Activated T-cell treated with anti-CD3 and anti-CD28 coated beads, Interleukin-2, amount 50 U/mL, for 4 hours (primary cell): ENCODE data around the gene KLF7. TPM values are rescaled to one million over a fixed set of nuclear protein-coding genes. Genes with fewer than 3 reads are reported as not detected.
"Not testable (repeated sequence)": the region's sequence is repeated elsewhere in the genome, so short reads cannot be mapped to it uniquely, and the experiment has no call there.

Experiments used
- ATAC-seq, 2 donors: fragments of 200-7000 bp; cut with Tn5 transposase; one replicate each; pipeline ENCODE4 v1.10.0; 2021
- DNase-seq: peaks from one replicate; pipeline ENCODE4 v3.0.0-alpha.2; 2020
- H3K27me3 Mint-ChIP-seq: one replicate; pipeline ENCODE4 v1.8.0; 2021; ENCODE audit warnings: low read depth, mixed read lengths
- H3K36me3 Mint-ChIP-seq: one replicate; pipeline ENCODE4 v1.8.0; 2022; ENCODE audit warnings: mixed read lengths; ENCODE audit not compliant: insufficient read depth
- H3K4me1 Mint-ChIP-seq: one replicate; pipeline ENCODE4 v1.8.0; 2021; ENCODE audit warnings: low read depth, mixed read lengths
- H3K4me3 Mint-ChIP-seq: one replicate; pipeline ENCODE4 v1.8.0; 2021; ENCODE audit warnings: mild to moderate bottlenecking, moderate library complexity, mixed read lengths
- H3K9me3 Mint-ChIP-seq: one replicate; pipeline ENCODE4 v1.8.0; 2021; ENCODE audit warnings: mixed read lengths
- total RNA-seq, 3 donors: library from RNA; stranded (reverse); gene quantifications; one replicate each; pipeline ENCODE4 v1.2.1, GENCODE V29; 2021

Gene KLF7
- total RNA-seq, 3 donors from 2014 or later = 5.9 to 14.3 (median 13.4) TPM

DNA sequence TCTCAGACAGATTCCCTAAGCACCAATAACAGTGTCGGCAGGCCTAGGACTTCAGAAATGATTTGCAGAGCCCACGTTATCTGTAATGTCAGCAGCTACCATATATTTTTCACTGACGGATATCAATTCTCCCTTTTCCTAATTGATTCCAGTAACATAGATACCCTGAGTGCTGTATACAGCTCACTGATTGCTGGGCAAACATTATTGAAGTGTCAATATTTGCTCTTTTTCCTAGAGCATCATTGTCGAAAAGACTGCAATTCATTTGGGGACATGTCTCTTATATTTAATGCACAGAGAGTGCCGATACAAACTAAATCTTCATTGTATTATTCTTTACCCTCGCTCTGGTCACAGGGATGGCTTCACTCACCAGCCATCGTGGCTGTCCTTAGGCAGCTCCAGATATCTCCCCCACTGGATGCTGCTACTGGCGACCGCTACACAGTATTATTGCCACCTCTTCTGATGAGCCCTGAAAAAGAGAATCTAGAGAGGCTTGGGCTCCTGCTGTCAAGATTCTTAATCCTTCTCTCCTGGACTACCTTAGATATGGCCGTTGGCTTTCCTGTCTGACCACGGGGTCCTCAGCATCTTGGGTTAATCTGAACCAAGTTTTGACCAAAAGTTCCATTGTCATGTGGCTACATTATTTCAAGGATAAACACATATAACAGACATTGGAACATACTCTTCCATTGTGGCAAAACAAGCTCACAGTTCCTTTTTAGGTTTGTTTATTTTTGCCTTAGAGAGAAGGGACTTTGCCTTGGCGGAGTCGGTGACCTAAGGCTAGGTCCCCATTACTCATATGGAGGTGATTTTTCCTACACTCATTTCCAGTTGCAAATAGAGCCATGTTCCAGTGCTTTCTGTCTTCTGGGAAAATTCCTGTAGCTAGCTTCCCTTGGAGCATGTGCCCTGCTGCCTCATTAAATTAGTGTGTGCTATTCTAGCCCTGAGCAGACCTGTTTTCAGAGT is 121.1 kb downstream of the KLF7 start:
- peaks cover 4% of the 10 kb centered on the region for H3K27me3 Mint-ChIP-seq
- no peak overlapping the region for H3K4me3 Mint-ChIP-seq
- no peak for ATAC-seq
- DNase-seq = no peak
- no peaks in the 10 kb centered on the region for H3K9me3 Mint-ChIP-seq
- H3K4me1 Mint-ChIP-seq = peaks cover 15% of the 10 kb centered on the region
- no peaks in the 10 kb centered on the region for H3K36me3 Mint-ChIP-seq

- ATAC-seq (no peak), DNase-seq (no peak)
- Mint-ChIP-seq H3K4me1 (peaks cover 15% of the 10 kb centered on the region), H3K4me3 (no peak overlapping the region), H3K36me3 (no peaks in the 10 kb centered on the region), H3K9me3 (no peaks in the 10 kb centered on the region), H3K27me3 (peaks cover 4% of the 10 kb centered on the region)
These were observed 122.9 kb downstream of the KLF7 start for GRCh38 chr2:207042841-207043240.

DNA sequence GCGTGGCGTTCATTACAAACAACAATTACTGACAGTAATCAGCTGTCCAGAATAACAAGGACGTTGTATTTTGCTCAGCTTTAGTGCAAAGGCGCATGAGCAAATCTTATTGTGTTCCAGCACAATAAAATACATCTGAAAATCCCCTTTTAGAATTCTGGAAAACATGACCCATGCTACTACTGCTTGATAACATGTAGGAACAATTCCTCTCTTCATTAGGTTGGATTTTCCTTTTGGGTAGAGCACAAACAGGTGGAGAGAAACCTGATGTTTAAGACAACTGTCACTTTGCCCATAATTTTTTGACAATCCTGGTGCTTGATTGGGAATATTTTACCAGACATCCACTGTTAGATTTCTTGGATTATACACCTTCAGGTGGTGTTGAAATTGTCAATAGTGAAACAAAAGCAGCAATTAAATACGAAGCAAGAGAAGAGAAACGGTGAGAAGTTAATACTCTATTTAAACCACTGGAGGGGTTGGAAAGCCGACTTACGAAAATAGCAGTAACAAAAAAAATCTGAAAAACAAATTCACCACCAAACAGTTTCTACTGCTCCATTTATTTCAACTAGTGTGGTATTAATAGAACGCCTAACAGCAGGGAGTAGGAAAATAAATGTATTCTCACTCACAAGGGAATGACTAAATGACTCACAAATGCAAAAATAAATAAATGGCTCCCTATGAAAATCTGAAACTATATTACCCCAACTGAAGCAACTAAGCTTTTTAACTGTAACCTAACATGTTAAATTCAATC is 123.8 kb downstream of the KLF7 start:
- Mint-ChIP-seq H3K4me3 (no peak overlapping the region), H3K9me3 (no peaks in the 10 kb centered on the region), H3K4me1 (peaks cover 12% of the 10 kb centered on the region), H3K36me3 (no peaks in the 10 kb centered on the region), H3K27me3 (peaks cover 4% of the 10 kb centered on the region)
- DNase-seq = no peak
- ATAC-seq = no peak

DNA sequence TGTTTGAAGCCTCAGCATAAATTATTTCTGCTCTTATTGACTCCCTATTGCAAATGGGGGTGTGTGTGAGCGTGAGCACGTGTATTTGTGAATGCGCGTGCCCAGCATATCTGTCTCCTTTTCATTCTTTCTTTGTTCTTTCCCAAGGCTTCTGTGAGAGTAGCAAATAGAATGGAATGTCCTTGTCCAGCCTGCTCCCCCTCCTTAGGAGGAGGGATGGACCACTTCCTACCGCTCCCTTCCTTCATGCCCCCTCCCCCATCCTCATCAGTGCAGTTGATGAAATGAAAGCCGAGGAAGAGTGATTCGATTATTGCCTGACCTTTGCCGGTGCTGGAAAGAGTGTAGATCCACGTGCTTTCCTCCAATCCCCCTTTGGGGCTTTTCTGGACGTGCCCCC is 124.5 kb downstream of the KLF7 start:
- Mint-ChIP-seq H3K27me3 (peaks cover 4% of the 10 kb centered on the region), H3K9me3 (no peaks in the 10 kb centered on the region), H3K4me1 (peaks cover 6% of the 10 kb centered on the region), H3K36me3 (no peaks in the 10 kb centered on the region), H3K4me3 (no peak overlapping the region)
- ATAC-seq = no peak
- no peak for DNase-seq

DNA sequence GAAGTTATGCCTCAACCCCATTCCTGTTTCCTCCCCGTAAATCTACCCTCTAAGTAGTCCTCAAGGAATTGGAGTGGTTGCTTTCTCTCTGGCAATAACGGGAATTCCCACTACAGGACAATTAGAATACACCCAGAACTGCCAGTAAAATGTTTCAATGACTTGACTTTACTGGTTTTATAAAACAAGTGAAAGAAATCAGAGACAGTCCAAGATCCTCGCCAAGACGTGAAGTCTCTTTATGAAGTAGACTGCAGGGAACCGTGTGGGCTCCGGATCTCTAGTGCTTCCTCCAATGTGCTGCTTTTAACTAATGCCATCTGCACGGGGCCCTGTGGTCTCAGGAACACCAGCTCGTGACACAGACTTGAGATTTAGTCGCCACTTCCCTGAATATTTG is 125.1 kb downstream of the KLF7 start:
- DNase-seq (no peak), ATAC-seq (no peak)
- peaks cover 4% of the 10 kb centered on the region for H3K27me3 Mint-ChIP-seq
- H3K36me3 Mint-ChIP-seq = no peaks in the 10 kb centered on the region
- no peaks in the 10 kb centered on the region for H3K9me3 Mint-ChIP-seq
- peaks cover 2% of the 10 kb centered on the region for H3K4me1 Mint-ChIP-seq
- H3K4me3 Mint-ChIP-seq = no peak overlapping the region

- no peaks in the 10 kb centered on the region for H3K4me1 Mint-ChIP-seq
- no peak for DNase-seq
- H3K27me3 Mint-ChIP-seq = peaks cover 4% of the 10 kb centered on the region
- H3K4me3 Mint-ChIP-seq = no peak overlapping the region
- ATAC-seq = no peak
- no peaks in the 10 kb centered on the region for H3K9me3 Mint-ChIP-seq
- no peaks in the 10 kb centered on the region for H3K36me3 Mint-ChIP-seq
These were observed 126.5 kb downstream of the KLF7 start for GRCh38 chr2:207039225-207039624.

- Mint-ChIP-seq H3K27me3 (peaks cover 6% of the 10 kb centered on the region), H3K9me3 (peaks cover 9% of the 10 kb centered on the region), H3K4me3 (no peak overlapping the region), H3K4me1 (no peaks in the 10 kb centered on the region), H3K36me3 (no peaks in the 10 kb centered on the region)
- no peak for DNase-seq
- no peak for ATAC-seq
These were observed 127.4 kb downstream of the KLF7 start for GRCh38 chr2:207038299-207038698.

DNA sequence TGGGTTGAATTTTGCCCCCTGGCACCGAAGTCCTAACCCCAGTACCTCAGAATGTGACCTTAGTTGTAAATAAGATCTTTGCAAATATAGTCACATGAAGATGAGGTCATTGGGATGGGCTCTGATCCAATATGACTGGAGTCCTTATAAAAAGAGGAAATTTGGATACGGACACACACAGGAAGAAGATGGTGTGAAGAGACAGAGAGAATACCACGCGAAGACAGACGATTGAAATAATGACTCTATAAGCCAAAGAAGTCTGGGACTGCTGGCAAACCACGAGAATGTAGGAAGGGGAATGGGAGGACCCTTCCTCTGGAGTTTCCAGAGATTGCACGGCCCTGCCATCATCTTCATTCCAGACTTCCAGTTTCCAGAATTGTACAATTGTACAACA is 127.9 kb downstream of the KLF7 start:
- Mint-ChIP-seq H3K4me1 (no peaks in the 10 kb centered on the region), H3K27me3 (peaks cover 6% of the 10 kb centered on the region), H3K36me3 (no peaks in the 10 kb centered on the region), H3K4me3 (no peak overlapping the region), H3K9me3 (peaks cover 13% of the 10 kb centered on the region)
- DNase-seq (no peak), ATAC-seq (no peak)

DNA sequence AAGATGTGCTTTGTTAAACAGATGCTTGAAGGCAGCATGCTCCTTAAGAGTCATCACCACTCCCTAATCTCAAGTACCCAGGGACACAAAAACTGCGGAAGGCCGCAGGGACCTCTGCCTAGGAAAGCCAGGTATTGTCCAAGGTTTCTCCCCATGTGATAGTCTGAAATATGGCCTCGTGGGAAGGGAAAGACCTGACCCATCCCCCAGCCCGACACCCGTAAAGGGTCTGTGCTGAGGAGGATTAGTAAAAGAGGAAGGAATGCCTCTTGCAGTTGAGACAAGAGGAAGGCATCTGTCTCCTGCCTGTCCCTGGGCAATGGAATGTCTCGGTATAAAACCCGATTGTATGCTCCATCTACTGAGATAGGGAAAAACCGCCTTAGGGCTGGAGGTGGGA is 128.7 kb downstream of the KLF7 start:
- H3K4me3 Mint-ChIP-seq, H3K27me3 Mint-ChIP-seq, H3K36me3 Mint-ChIP-seq, H3K4me1 Mint-ChIP-seq, ATAC-seq, DNase-seq: not testable (repeated sequence)
- H3K9me3 Mint-ChIP-seq = peaks cover 14% of the 10 kb centered on the region

DNA sequence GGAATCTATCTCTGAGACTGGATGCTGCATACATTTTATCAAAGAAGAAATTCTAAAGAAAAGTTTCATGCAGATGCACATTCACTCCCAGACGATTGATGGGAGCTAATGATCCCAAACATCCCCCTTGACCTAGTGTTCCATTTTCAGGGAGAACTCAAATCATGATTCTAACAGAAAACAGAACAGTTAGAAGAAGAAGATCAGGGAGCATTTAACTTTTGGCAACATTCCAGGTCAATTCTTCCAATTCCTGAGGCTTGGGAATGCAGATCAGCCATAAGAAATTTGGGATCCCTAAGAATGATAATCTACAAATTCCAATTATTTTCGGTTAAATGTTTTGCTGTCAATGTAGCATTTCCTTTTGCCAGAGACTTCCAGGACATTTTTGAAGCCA is 129.9 kb downstream of the KLF7 start:
- no peak for ATAC-seq
- H3K4me3 Mint-ChIP-seq = no peak overlapping the region
- peaks cover 3% of the 10 kb centered on the region for H3K27me3 Mint-ChIP-seq
- DNase-seq = no peak
- peaks cover 14% of the 10 kb centered on the region for H3K9me3 Mint-ChIP-seq
- H3K36me3 Mint-ChIP-seq = no peaks in the 10 kb centered on the region
- H3K4me1 Mint-ChIP-seq = no peaks in the 10 kb centered on the region

GRCh38 chr2:207032490-207032889 is 133.3 kb downstream of the KLF7 start:
- DNase-seq (no peak), ATAC-seq (no peak)
- Mint-ChIP-seq H3K9me3 (peaks cover 14% of the 10 kb centered on the region), H3K4me1 (no peaks in the 10 kb centered on the region), H3K36me3 (no peaks in the 10 kb centered on the region), H3K27me3 (peaks cover 3% of the 10 kb centered on the region), H3K4me3 (no peak overlapping the region)

Other genes starting within 250 kb of the KLF7 start
- gene CPO, start 226.4 kb downstream of the KLF7 start, total RNA-seq = not detected